K562 (cell line): ENCODE data around the gene PPP1R13B.

Experiments used
- PHF8 ChIP-seq: fragments of 200-600 bp; sonication (generic); IDR thresholded peaks from 2 replicates; pipeline ENCODE4 v1.6.1; 2012; ENCODE audit warnings: mixed run types, mild to moderate bottlenecking, inconsistent platforms, low read length, moderate library complexity, borderline replicate concordance
- POLR2G ChIP-seq: fragments of 200-400 bp; formaldehyde crosslinking; IDR thresholded peaks from 2 replicates; pipeline ENCODE4 v1.6.1; 2017; ENCODE audit warnings: low read depth, mild to moderate bottlenecking, antibody characterized with exemption, low read length, moderate library complexity
- RBM25 ChIP-seq: fragments of 200-400 bp; formaldehyde crosslinking; IDR thresholded peaks from 2 replicates; pipeline ENCODE4 v1.6.1; 2018; ENCODE audit warnings: low read length, low read depth, moderate library complexity; ENCODE audit not compliant: severe bottlenecking
- TCF7L2 ChIP-seq: fragments of 150-350 bp; IDR thresholded peaks from 2 replicates; pipeline ENCODE4 v1.6.1; 2016; ENCODE audit warnings: low read depth, mild to moderate bottlenecking, low read length, moderate library complexity
- TF ChIP-seq, protein P1 (sequence below): fragments of 450-650 bp; IDR thresholded peaks from 2 replicates; pipeline ENCODE4 v1.6.1; 2017; ENCODE audit warnings: antibody characterized with exemption, mild to moderate bottlenecking
- TF ChIP-seq, protein P2 (sequence below): fragments of 450-650 bp; IDR thresholded peaks from 2 replicates; pipeline ENCODE4 v1.6.1; 2016; ENCODE audit warnings: mild to moderate bottlenecking

DNA sequence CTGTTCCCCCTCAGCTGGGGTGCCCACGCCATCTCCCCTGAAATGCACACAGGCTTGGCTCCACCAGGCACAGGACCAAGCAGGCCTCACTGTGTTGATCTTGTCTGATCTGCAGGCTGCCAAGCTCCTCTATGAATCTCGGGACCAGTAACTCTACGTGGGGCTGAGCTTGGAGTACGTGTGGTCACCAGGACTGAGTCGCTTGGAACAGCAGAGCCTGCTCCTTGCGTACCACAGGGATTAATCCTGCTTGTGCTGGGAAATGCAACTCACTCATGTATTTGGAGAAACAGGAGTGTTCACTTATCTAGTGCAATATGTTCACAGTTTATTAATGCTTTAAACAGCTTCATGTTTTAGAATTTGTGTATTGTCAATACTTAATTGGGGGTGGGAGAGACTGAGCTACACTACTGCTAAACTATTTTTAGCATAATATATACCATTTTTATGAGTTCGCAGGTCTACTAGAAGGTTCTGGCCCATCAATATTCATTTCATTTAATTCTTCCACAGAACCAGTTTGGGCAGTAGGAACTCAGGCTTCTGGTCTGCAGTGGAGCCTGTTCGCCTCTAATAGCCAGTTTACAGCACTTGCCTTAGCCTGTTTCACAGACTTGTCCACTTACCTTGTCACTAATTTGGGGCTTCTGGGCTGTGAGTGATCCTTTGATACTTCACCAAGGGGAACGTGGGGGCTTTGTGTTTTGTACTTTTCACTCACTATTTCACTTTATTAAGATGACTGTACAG, 114.3 kb downstream of the PPP1R13B start:
- TF ChIP-seq, protein P1, sequence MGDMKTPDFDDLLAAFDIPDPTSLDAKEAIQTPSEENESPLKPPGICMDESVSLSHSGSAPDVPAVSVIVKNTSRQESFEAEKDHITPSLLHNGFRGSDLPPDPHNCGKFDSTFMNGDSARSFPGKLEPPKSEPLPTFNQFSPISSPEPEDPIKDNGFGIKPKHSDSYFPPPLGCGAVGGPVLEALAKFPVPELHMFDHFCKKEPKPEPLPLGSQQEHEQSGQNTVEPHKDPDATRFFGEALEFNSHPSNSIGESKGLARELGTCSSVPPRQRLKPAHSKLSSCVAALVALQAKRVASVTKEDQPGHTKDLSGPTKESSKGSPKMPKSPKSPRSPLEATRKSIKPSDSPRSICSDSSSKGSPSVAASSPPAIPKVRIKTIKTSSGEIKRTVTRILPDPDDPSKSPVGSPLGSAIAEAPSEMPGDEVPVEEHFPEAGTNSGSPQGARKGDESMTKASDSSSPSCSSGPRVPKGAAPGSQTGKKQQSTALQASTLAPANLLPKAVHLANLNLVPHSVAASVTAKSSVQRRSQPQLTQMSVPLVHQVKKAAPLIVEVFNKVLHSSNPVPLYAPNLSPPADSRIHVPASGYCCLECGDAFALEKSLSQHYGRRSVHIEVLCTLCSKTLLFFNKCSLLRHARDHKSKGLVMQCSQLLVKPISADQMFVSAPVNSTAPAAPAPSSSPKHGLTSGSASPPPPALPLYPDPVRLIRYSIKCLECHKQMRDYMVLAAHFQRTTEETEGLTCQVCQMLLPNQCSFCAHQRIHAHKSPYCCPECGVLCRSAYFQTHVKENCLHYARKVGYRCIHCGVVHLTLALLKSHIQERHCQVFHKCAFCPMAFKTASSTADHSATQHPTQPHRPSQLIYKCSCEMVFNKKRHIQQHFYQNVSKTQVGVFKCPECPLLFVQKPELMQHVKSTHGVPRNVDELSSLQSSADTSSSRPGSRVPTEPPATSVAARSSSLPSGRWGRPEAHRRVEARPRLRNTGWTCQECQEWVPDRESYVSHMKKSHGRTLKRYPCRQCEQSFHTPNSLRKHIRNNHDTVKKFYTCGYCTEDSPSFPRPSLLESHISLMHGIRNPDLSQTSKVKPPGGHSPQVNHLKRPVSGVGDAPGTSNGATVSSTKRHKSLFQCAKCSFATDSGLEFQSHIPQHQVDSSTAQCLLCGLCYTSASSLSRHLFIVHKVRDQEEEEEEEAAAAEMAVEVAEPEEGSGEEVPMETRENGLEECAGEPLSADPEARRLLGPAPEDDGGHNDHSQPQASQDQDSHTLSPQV, result no peak
- no peak for TF ChIP-seq PHF8
- TF ChIP-seq RBM25, result no peak
- no peak for TF ChIP-seq TCF7L2
- TF ChIP-seq POLR2G, result no peak
- TF ChIP-seq, protein P2, sequence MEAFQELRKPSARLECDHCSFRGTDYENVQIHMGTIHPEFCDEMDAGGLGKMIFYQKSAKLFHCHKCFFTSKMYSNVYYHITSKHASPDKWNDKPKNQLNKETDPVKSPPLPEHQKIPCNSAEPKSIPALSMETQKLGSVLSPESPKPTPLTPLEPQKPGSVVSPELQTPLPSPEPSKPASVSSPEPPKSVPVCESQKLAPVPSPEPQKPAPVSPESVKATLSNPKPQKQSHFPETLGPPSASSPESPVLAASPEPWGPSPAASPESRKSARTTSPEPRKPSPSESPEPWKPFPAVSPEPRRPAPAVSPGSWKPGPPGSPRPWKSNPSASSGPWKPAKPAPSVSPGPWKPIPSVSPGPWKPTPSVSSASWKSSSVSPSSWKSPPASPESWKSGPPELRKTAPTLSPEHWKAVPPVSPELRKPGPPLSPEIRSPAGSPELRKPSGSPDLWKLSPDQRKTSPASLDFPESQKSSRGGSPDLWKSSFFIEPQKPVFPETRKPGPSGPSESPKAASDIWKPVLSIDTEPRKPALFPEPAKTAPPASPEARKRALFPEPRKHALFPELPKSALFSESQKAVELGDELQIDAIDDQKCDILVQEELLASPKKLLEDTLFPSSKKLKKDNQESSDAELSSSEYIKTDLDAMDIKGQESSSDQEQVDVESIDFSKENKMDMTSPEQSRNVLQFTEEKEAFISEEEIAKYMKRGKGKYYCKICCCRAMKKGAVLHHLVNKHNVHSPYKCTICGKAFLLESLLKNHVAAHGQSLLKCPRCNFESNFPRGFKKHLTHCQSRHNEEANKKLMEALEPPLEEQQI, result no peak
